Measurements from ENCODE around the gene GRIN2A. TPM values are rescaled to one million over a fixed set of nuclear protein-coding genes. Genes with fewer than 3 reads are reported as not detected.

The GRIN2A gene
- total RNA-seq, 1 donor from 2014 or later: 1.5 TPM

GRCh38 chr16:9862327-9862726, 319.9 kb downstream of the GRIN2A start:
- no peaks in the 10 kb centered on the region for H3K36me3 Mint-ChIP-seq (ENCODE audit: low read depth)
- no peak overlapping the region for H3K27ac Mint-ChIP-seq
- no peaks in the 10 kb centered on the region for H3K4me1 Mint-ChIP-seq
- ATAC-seq (ENCODE audit: low read depth) (no peak), DNase-seq (no peak)
- TF ChIP-seq CTCF (IDR thresholded peaks at IDR 0.05): no peak
- POLR2A ChIA-PET: no interaction called here
- CTCF ChIA-PET: no interaction called here
- no peak overlapping the region for H3K4me3 Mint-ChIP-seq
- peaks cover 3% of the 10 kb centered on the region for H3K27me3 Mint-ChIP-seq
- H3K9me3 Mint-ChIP-seq: no peaks in the 10 kb centered on the region
- intact Hi-C loops (cut with micrococcal nuclease): no loop called here

- ATAC-seq (ENCODE audit: low read depth) (no peak), DNase-seq (no peak)
- ChIA-PET POLR2A (no interaction called here), CTCF (no interaction called here)
- H3K36me3 Mint-ChIP-seq (ENCODE audit: low read depth): no peaks in the 10 kb centered on the region
- no peaks in the 10 kb centered on the region for H3K9me3 Mint-ChIP-seq
- H3K27ac Mint-ChIP-seq: no peak overlapping the region
- no peaks in the 10 kb centered on the region for H3K4me1 Mint-ChIP-seq
- H3K27me3 Mint-ChIP-seq: peaks cover 3% of the 10 kb centered on the region
- intact Hi-C loops (cut with micrococcal nuclease): no loop called here
- TF ChIP-seq CTCF (IDR thresholded peaks at IDR 0.05): no peak
- no peak overlapping the region for H3K4me3 Mint-ChIP-seq
Observed at GRCh38 chr16:9860876-9861275, 321.4 kb downstream of the GRIN2A start.

GRCh38 chr16:9859701-9860327, 322.4 kb downstream of the GRIN2A start:
- Mint-ChIP-seq H3K27me3 (peaks cover 3% of the 10 kb centered on the region), H3K36me3 (ENCODE audit: low read depth) (no peaks in the 10 kb centered on the region), H3K4me3 (no peak overlapping the region), H3K27ac (no peak overlapping the region), H3K9me3 (no peaks in the 10 kb centered on the region), H3K4me1 (no peaks in the 10 kb centered on the region)
- CTCF ChIA-PET: no interaction called here
- ATAC-seq (ENCODE audit: low read depth): no peak
- no peak for DNase-seq
- POLR2A ChIA-PET: no interaction called here
- TF ChIP-seq CTCF (IDR thresholded peaks at IDR 0.05): no peak
- intact Hi-C loops (cut with micrococcal nuclease): no loop called here

- ATAC-seq (ENCODE audit: low read depth): no peak
- ChIA-PET POLR2A (no interaction called here), CTCF (no interaction called here)
- peaks cover 3% of the 10 kb centered on the region for H3K9me3 Mint-ChIP-seq
- no peak for DNase-seq
- H3K27me3 Mint-ChIP-seq: peaks cover 2% of the 10 kb centered on the region
- no peak for TF ChIP-seq CTCF (IDR thresholded peaks at IDR 0.05)
- no peak overlapping the region for H3K4me3 Mint-ChIP-seq
- intact Hi-C loops (cut with micrococcal nuclease): no loop called here
- no peaks in the 10 kb centered on the region for H3K4me1 Mint-ChIP-seq
- H3K36me3 Mint-ChIP-seq (ENCODE audit: low read depth): no peaks in the 10 kb centered on the region
- H3K27ac Mint-ChIP-seq: no peak overlapping the region
Observed at GRCh38 chr16:9854675-9855074, 327.6 kb downstream of the GRIN2A start.

GRCh38 chr16:9852003-9852402, 330.2 kb downstream of the GRIN2A start:
- no peaks in the 10 kb centered on the region for H3K36me3 Mint-ChIP-seq (ENCODE audit: low read depth)
- DNase-seq (no peak), ATAC-seq (ENCODE audit: low read depth) (no peak)
- TF ChIP-seq CTCF (IDR thresholded peaks at IDR 0.05): no peak
- H3K9me3 Mint-ChIP-seq: peaks cover 3% of the 10 kb centered on the region
- ChIA-PET POLR2A (no interaction called here), CTCF (no interaction called here)
- no peak overlapping the region for H3K27ac Mint-ChIP-seq
- intact Hi-C loops (cut with micrococcal nuclease): no loop called here
- H3K4me1 Mint-ChIP-seq: no peaks in the 10 kb centered on the region
- H3K27me3 Mint-ChIP-seq: peaks cover 2% of the 10 kb centered on the region
- no peak overlapping the region for H3K4me3 Mint-ChIP-seq
